Right lung (tissue), 10 donors: ENCODE data around the gene PROCR. TPM values are rescaled to one million over a fixed set of nuclear protein-coding genes. Genes with fewer than 3 reads are reported as not detected.
A peak's percentile ranks its signal among the peaks of the same experiment; 100 is the strongest.
"Not testable (repeated sequence)": the region's sequence is repeated elsewhere in the genome, so short reads cannot be mapped to it uniquely, and the experiment has no call there.

Experiments used
- DNase-seq, 2 donors: peaks; one replicate each; pipeline ENCODE4 v3.0.0-alpha.2; 2013
- long read RNA-seq, 8 donors: transcript quantifications; one replicate each; lab custom pipeline, GENCODE V29; 2026
- polyA plus RNA-seq, 5 donors: library from polyadenylated mRNA; unstranded; fragments of 120-200 nt; gene quantifications; one replicate each; pipeline versions ENCODE4 v1.2.1 to v1.2.3, GENCODE V29; 2013; ENCODE audit warnings: inconsistent platforms in 1 of 5, low replicate concordance in 1 of 5; ENCODE audit not compliant: insufficient read length in 5 of 5, insufficient read depth in 1 of 5

PROCR gene
- polyA plus RNA-seq = 10 to 100 TPM; 35.1 to 61.7 (median 39.9) TPM
- long read RNA-seq, donor 1, transcript PROCR-201 (4 exons, 1,348 nt) = major isoform, 33 of 33 reads
- long read RNA-seq, donor 1, partial matches to known transcripts = 0 of 33 reads
- long read RNA-seq, donor 1, other reads (novel, unspliced or antisense) = 0 of 33 reads
- long read RNA-seq, donor 2, transcript PROCR-201 (4 exons, 1,348 nt) = major isoform, 9 of 9 reads
- long read RNA-seq, donor 2, partial matches to known transcripts = 0 of 9 reads
- long read RNA-seq, donor 2, other reads (novel, unspliced or antisense) = 0 of 9 reads
- long read RNA-seq, donor 3, transcript PROCR-201 (4 exons, 1,348 nt) = major isoform, 18 of 18 reads
- long read RNA-seq, donor 3, partial matches to known transcripts = 0 of 18 reads
- long read RNA-seq, donor 3, other reads (novel, unspliced or antisense) = 0 of 18 reads
- long read RNA-seq, donor 4, transcript PROCR-201 (4 exons, 1,348 nt) = major isoform, 10 of 10 reads
- long read RNA-seq, donor 4, partial matches to known transcripts = 0 of 10 reads
- long read RNA-seq, donor 4, other reads (novel, unspliced or antisense) = 0 of 10 reads
- long read RNA-seq, donor 5, transcript PROCR-201 (4 exons, 1,348 nt) = major isoform, 38 of 38 reads
- long read RNA-seq, donor 5, partial matches to known transcripts = 0 of 38 reads
- long read RNA-seq, donor 5, other reads (novel, unspliced or antisense) = 0 of 38 reads
- long read RNA-seq, donor 6, transcript PROCR-201 (4 exons, 1,348 nt) = major isoform, 39 of 59 reads
- long read RNA-seq, donor 6, partial matches to known transcripts = 19 of 59 reads
- long read RNA-seq, donor 6, other reads (novel, unspliced or antisense) = 0 of 59 reads
- long read RNA-seq, donor 7, transcript PROCR-201 (4 exons, 1,348 nt) = major isoform, 14 of 14 reads
- long read RNA-seq, donor 7, partial matches to known transcripts = 0 of 14 reads
- long read RNA-seq, donor 7, other reads (novel, unspliced or antisense) = 0 of 14 reads
- long read RNA-seq, donor 8, transcript PROCR-201 (4 exons, 1,348 nt) = major isoform, 12 of 12 reads
- long read RNA-seq, donor 8, partial matches to known transcripts = 0 of 12 reads
- long read RNA-seq, donor 8, other reads (novel, unspliced or antisense) = 0 of 12 reads

DNA sequence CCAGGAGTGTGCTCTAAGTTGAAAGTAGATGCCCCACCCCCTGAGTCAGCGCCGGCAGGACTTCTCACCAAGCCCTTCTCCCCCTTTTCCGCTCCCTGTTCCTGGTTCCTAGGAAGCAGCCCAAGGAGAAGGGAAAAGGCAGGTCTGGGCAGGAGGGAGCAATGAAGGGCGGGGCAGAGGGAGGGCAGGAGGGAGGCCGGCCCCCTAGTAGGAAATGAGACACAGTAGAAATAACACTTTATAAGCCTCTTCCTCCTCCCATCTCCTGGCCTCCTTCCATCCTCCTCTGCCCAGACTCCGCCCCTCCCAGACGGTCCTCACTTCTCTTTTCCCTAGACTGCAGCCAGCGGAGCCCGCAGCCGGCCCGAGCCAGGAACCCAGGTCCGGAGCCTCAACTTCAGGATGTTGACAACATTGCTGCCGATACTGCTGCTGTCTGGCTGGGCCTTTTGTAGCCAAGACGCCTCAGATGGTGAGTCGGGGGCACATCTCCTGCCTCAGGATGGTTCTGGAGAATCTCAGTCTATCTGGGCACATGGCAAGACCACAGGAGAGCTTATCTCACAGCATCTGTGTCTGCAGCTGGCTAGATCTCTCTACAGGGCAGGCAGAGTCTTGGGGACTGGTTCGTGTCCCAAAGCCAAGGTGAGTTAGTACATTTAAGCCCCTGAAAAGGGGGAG lies at the start of gene PROCR:
PROCR (plus strand) TSS at position 320 of the 681 bp plus-strand sequence; CDS start at position 403, 83 bp downstream.
- peak; percentile 79 to 85 for DNase-seq

DNA sequence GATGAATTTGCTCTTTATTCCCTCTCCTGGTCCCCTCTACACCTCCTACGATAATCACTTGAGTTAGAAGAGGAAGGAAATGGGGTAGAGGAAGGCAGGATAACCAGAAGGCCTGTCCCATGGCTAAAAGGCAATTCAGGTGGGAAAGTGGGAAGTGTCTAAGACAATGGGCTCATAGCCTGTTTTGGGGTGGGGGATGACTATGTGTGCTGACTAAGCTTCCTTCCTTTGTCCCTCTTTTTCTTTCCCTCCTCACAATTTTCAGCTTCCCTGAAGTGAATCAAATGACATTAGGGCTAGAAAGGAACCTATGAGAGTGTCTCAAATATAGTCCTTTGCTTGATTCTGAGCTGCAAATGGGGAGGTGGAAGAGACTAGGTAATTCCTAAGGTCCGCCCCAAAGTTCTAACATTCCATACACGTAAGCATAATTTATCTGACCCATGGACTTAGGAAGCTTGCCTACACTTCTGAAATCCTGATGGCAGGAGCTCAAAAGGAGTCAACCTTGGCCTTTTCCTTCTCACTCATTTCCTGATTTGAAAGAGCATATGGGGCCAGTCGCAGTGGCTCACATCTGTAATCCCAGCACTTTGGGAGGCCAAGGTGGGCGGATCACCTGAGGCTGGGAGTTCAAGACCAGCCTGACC lies 49.0 kb upstream of the PROCR start:
- no peak for DNase-seq

DNA sequence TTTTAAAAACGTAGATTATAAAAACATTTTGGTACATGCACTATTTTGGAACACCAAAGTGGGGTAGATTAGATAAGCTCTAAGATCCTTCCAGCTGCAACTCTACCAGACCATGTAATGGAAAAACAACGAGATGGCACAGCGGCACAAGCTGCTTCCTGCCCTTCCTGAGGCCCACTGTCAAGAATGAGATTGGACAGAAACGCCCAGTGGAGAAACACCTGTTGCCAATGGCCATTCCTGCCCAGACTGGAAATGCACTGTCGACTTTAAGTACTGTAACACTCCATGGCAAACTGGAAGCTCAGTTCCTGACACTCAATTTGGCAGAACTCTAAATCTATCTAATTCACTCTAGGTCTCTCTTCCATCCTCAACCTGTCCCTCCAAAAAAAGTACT lies 46.1 kb upstream of the PROCR start:
- no peak for DNase-seq

DNA sequence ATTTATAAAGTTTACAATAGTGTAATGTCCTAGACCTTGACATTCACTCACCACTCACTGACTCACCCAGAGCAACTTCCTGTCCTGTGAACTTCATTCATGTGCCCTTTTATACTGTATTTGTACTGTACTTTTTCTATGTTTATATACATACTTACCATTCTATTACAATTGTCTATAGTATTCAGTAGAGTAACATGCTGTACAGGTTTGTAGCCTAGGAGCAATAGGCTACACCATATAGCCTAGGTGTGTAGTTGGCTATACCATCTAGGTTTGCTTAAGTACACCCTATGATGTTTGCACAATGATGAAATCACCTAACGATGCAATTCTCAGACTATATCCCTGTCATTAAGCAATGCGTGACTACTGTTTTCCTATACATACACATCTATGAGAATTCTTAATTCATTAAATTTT lies 42.2 kb upstream of the PROCR start:
- DNase-seq = no peak

- no peak for DNase-seq
Measured at GRCh38 chr20:35131934-35132333, 39.9 kb upstream of the PROCR start.

GRCh38 chr20:35133031-35133430 lies 38.8 kb upstream of the PROCR start:
- DNase-seq = no peak

GRCh38 chr20:35133735-35134134 lies 38.1 kb upstream of the PROCR start:
- DNase-seq = no peak

- DNase-seq = no peak
Measured at GRCh38 chr20:35134472-35134871, 37.4 kb upstream of the PROCR start.

- DNase-seq = no peak
Measured at GRCh38 chr20:35134880-35135279, 37.0 kb upstream of the PROCR start.

- no peak for DNase-seq
Measured at GRCh38 chr20:35135867-35136586, 35.8 kb upstream of the PROCR start.

GRCh38 chr20:35144694-35145093 lies 27.2 kb upstream of the PROCR start:
- no peak for DNase-seq

DNA sequence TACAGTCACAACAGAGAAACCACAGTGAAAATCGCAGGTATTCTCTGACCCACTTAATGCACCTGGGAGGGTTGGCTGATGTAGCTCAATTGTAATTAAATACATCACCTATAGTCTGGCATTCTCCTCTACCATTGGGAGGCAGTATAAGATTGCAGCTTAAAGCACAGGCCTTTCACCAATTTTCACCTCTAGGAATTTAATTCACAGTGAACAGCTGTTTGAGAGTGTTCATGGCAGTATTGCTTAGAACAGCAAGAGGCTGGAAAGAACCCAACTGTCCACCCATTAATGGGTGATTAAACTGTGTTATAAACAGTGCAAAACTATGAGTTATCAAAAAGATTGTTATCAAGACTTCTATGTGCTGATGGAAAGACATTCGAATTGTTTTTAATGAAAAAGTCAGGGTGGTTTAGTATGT lies 26.7 kb upstream of the PROCR start:
- peak; percentile 77 to 86 for DNase-seq

DNA sequence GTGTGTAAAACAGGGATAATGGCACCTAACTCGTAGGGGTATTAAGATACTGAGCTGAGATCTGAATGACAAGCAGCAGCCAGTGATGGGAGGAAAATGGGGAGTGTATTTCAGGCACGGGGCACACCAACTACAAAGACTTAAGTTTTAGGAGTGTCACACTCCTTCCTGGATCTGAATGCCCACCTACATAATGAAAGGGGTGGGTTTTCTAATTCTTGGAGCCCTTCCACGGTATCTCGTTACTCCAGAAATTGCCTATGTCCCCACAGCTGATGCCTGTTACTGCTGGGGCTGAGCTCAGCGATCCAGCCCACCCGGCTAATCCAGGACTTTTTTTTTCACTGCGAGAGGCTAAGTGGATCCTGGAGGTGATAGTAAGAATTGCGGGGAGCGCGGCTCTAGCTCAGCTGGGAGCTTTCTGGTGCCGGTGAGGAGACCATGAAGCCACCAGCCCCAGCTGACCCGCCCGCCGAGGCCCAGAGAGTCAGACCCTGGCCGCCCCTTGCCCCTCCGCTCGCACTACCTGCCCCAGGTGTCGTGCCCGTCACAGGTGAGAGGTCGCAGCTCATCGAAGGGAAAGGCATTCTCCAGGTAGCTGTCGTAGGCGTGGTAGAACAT lies 25.5 kb upstream of the PROCR start:
- DNase-seq = peak in 1 of 2 donors; percentile 15

DNA sequence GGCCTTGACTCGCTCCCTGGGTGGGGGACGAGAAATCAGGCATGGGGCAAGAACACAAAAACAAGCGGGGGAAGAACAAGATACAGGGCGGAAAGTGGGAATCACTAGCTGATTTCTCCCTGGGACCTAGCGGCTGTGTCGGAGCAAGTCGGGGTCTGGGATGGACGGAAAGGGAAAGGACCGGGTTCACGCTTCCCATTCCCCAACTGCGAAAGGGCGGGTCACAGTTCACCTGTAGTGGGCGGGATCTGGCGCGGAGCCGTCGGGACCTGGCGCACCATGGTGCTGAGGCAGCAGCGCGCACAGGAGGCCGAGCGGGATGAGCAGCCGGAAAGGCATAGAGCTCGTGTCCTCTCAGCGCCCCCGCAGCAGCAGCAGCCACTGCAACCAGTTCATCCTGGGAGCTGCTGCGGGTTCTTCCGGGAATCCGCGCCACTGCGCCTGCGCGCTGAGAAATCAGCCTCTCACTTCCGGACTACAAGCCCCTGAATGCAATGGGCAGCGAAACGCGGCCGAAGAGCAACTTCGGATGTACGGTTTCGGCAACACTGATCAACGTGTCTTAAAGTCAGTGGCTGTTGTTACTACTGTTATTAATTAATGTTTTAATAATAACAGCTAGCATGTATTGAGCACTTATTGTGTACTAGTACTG lies 24.8 kb upstream of the PROCR start, which contains the start of gene EDEM2:
EDEM2 (minus strand) TSS at position 417 of the 655 bp plus-strand sequence; CDS start at position 339, 78 bp downstream.
- DNase-seq = peak; percentile 93 to 95

- not testable (repeated sequence) for DNase-seq
Measured at GRCh38 chr20:35147575-35148071, 24.2 kb upstream of the PROCR start.

DNA sequence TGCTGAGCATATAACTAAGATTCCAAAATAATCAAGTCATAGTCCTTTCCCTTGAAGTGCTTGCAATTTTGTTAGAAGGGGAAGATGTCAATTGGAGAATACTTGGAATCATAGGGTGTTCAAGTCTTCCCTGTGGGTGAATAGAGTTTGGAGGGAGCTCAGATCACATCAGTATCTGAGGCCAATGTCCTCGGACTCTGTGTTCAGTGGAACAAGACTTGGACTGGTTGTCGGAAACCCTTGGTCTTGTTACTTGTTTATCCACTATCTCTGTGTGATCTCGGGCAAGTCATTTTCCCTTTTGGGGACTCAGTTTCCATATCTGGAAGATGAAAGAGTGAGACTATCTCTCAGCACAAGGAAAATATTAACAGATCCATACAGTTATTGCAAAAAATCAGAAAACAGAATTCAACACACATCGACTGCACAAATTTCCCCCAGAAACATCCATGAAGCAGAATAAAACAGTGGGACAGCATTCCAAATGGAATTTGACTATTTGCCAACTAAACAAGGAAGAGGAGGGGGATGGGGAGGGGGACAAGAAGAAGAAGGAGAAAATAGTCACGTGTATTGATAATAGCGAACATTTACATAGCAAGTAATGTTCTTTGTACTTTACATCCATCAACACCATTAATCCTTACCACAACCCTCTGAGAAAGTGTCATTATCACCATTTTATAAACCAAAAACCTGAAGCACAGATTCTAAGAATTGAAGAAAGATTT lies 20.9 kb upstream of the PROCR start:
- no peak for DNase-seq

- peak; percentile 77 to 79 for DNase-seq
Measured at GRCh38 chr20:35151736-35152135, 20.1 kb upstream of the PROCR start.

- no peak for DNase-seq
Measured at GRCh38 chr20:35155936-35156335, 15.9 kb upstream of the PROCR start.
